Measurements from ENCODE around the gene CRYBA2.

Gene CRYBA2

DNA sequence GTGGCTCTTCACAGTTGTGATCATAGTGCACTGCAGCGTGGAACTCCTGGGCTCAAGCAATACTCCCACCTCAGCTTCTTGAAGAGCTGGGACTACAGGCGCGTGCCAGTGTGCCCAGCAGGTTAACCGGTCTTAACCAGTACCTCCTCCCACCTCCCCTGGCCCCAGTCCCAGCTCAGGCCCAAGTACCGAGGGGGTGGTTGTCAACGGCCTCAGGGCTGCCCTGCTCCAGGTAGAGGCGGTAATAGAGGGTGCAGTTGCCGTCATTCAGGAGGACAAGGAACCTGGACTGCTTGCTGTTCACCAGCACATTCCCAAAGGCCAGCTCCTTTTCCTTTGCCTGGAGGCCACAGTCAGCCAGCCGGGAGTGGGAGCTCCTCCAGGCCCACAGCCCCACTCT lies 28.4 kb upstream of the CRYBA2 start:
- Histone ChIP-seq H3K9me3 (ENCODE audit: insufficient read depth, low read depth, low read length) (no peaks in the 10 kb centered on the region), H3K4me3 (ENCODE audit: low read length) (no peak overlapping the region), H3K4me1 (ENCODE audit: insufficient read depth, low read length) (no peaks in the 10 kb centered on the region), H3K27ac (ENCODE audit: low read length) (no peak overlapping the region), H3K9ac (ENCODE audit: low read depth, low read length) (no peak overlapping the region), H3K36me3 (ENCODE audit: insufficient read depth, low read depth, low read length) (no peaks in the 10 kb centered on the region), H3K27me3 (ENCODE audit: insufficient read depth, low read length) (no peaks in the 10 kb centered on the region; the same call in 1 of the 2 replicates)

GRCh38 chr2:219020604-219021365 lies 27.6 kb upstream of the CRYBA2 start:
- no peaks in the 10 kb centered on the region for H3K9me3 ChIP-seq (ENCODE audit: insufficient read depth, low read depth, low read length)
- no peak overlapping the region for H3K4me3 ChIP-seq (ENCODE audit: low read length)
- no peaks in the 10 kb centered on the region; the same call in 1 of the 2 replicates for H3K27me3 ChIP-seq (ENCODE audit: insufficient read depth, low read length)
- H3K27ac ChIP-seq (ENCODE audit: low read length), result no peak overlapping the region
- no peaks in the 10 kb centered on the region for H3K4me1 ChIP-seq (ENCODE audit: insufficient read depth, low read length)
- no peak overlapping the region for H3K9ac ChIP-seq (ENCODE audit: low read depth, low read length)
- H3K36me3 ChIP-seq (ENCODE audit: insufficient read depth, low read depth, low read length), result no peaks in the 10 kb centered on the region

DNA sequence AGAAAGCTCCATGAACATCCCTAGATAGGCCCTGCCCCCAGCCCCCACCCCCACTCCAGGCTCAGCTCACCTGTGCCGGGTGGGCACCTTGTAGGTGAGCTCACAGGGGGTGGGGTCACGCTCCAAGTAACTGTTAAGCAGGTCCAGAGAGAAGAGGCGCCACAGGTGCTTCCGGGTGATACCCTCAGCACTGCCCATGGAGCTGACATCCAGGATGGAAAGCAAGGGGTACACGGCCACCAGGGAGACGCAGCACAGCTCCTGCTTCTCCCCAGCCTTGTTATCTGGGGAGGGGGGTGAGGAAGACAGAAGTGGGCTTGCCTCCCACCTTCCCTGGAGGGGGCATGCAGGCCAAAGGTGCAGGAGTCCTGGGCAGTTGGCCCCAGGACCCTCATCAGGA lies 26.2 kb upstream of the CRYBA2 start:
- Histone ChIP-seq H3K9ac (ENCODE audit: low read depth, low read length) (no peak overlapping the region), H3K27ac (ENCODE audit: low read length) (no peak overlapping the region), H3K4me1 (ENCODE audit: insufficient read depth, low read length) (no peaks in the 10 kb centered on the region), H3K27me3 (ENCODE audit: insufficient read depth, low read length) (peaks cover 10% of the 10 kb centered on the region; the same call in 1 of the 2 replicates), H3K36me3 (ENCODE audit: insufficient read depth, low read depth, low read length) (no peaks in the 10 kb centered on the region), H3K4me3 (ENCODE audit: low read length) (no peak overlapping the region), H3K9me3 (ENCODE audit: insufficient read depth, low read depth, low read length) (no peaks in the 10 kb centered on the region)

DNA sequence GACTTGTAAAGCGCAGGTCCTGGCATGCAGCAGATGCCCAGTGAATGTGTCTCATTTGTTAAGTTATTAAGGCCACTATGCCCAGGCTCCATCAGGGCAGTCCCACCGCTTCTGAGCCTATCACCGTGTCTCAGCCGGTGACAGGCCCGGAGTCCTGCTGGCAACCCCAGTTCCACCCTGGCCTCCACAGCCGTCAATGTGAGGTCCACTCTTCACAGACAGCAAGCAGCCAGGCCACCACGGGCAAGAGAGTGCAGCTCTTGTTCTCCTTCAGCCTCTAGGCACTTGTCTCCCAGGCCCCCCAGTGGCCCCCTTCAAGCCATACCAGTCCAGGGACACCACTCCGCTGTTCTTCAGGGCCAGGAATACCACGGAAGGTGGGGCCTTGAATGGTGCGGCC lies 25.5 kb upstream of the CRYBA2 start:
- H3K4me3 ChIP-seq (ENCODE audit: low read length), result no peak overlapping the region
- no peak overlapping the region for H3K9ac ChIP-seq (ENCODE audit: low read depth, low read length)
- H3K27me3 ChIP-seq (ENCODE audit: insufficient read depth, low read length), result peaks cover 18% of the 10 kb centered on the region; the same call in 1 of the 2 replicates
- no peaks in the 10 kb centered on the region for H3K4me1 ChIP-seq (ENCODE audit: insufficient read depth, low read length)
- H3K27ac ChIP-seq (ENCODE audit: low read length), result no peak overlapping the region
- no peaks in the 10 kb centered on the region for H3K36me3 ChIP-seq (ENCODE audit: insufficient read depth, low read depth, low read length)
- H3K9me3 ChIP-seq (ENCODE audit: insufficient read depth, low read depth, low read length), result no peaks in the 10 kb centered on the region

- Histone ChIP-seq H3K4me3 (ENCODE audit: low read length) (no peak overlapping the region), H3K9ac (ENCODE audit: low read depth, low read length) (no peak overlapping the region), H3K9me3 (ENCODE audit: insufficient read depth, low read depth, low read length) (no peaks in the 10 kb centered on the region), H3K36me3 (ENCODE audit: insufficient read depth, low read depth, low read length) (no peaks in the 10 kb centered on the region), H3K27me3 (ENCODE audit: insufficient read depth, low read length) (peaks cover 22% of the 10 kb centered on the region; the same call in 1 of the 2 replicates), H3K27ac (ENCODE audit: low read length) (no peak overlapping the region), H3K4me1 (ENCODE audit: insufficient read depth, low read length) (no peaks in the 10 kb centered on the region)
These were observed 25.1 kb upstream of the CRYBA2 start for GRCh38 chr2:219018286-219018685.

DNA sequence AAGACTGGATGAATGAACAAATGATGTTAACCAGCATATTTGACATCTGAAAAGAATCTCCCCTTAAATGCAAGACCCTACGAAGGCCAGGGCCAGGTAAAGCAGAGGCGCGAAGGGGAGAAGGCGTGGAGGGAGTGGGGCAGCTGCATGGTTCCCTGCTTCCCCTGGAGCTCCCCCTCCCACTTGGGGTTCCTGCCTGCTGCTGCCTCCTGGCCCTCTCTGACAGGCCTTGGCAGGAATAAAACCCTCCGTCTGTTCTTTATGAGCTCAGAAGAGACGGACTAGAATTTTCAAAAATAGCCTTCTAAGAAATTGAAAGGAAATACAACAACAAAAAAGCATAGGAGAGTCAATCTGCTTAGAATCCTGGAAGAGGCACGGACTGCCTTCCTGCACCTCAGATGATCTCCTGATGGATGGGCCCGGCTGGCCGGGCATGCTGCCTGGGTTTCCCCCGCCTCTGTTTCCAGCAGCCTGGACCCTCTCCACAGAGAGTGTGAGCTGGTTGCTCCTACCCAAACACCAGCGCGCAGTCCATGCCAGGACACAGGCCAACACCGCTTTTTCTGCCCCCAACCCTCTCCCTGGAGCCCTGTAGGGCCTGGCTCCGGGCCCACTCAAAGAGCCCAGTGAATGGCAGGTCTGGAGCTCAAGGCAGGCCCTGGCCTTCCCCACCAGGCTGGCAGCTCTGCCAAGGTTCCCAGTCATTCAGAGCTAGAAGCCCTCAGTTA lies 24.1 kb upstream of the CRYBA2 start:
- Histone ChIP-seq H3K9me3 (ENCODE audit: insufficient read depth, low read depth, low read length) (no peaks in the 10 kb centered on the region), H3K27me3 (ENCODE audit: insufficient read depth, low read length) (peaks cover 27% of the 10 kb centered on the region; the same call in 1 of the 2 replicates), H3K4me3 (ENCODE audit: low read length) (no peak overlapping the region), H3K36me3 (ENCODE audit: insufficient read depth, low read depth, low read length) (no peaks in the 10 kb centered on the region), H3K9ac (ENCODE audit: low read depth, low read length) (no peak overlapping the region), H3K27ac (ENCODE audit: low read length) (no peak overlapping the region), H3K4me1 (ENCODE audit: insufficient read depth, low read length) (no peaks in the 10 kb centered on the region)

DNA sequence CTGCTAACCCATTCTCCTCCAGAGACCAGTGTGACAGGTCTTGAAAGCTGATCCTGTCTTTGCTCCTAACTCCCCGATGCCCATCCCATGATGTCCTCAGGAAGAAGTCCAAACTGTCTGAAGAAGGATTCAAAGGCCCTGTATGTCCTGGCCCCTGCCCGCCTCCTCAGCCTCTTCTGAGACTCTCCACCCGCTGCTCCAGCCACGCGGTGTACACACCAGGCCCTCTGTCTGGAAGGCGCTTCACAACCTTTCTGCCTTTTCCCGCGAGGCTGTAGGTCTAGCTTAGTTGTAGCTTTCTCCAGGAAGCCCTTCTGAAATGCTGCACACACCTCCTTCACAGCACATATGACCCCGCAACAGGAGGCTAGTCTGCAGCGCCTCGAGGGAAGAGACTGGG lies 23.5 kb upstream of the CRYBA2 start:
- Histone ChIP-seq H3K4me1 (ENCODE audit: insufficient read depth, low read length) (no peaks in the 10 kb centered on the region), H3K9me3 (ENCODE audit: insufficient read depth, low read depth, low read length) (no peaks in the 10 kb centered on the region), H3K36me3 (ENCODE audit: insufficient read depth, low read depth, low read length) (no peaks in the 10 kb centered on the region), H3K9ac (ENCODE audit: low read depth, low read length) (no peak overlapping the region), H3K4me3 (ENCODE audit: low read length) (no peak overlapping the region), H3K27ac (ENCODE audit: low read length) (no peak overlapping the region), H3K27me3 (ENCODE audit: insufficient read depth, low read length) (peaks cover 28% of the 10 kb centered on the region; the same call in 1 of the 2 replicates)

DNA sequence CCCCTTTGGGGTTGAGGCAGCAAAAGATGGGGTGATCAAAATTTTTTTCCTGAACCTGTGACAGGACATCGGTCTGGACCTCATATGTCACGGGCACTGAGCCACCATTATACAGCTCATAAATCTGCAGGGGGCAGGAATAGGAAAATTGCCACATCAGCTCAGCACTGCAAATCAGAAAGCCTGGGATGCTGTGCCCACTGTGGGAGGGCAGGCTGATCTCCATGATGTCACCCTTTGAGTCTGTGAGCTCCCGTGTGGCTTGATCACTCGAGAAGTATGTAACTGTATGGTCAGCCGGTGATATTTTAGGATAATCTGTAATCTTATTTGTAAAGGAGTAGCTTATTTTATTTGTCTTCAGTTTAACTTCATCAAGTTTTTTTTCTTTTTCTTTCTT lies 17.7 kb upstream of the CRYBA2 start:
- no peak overlapping the region for H3K4me3 ChIP-seq (ENCODE audit: low read length)

DNA sequence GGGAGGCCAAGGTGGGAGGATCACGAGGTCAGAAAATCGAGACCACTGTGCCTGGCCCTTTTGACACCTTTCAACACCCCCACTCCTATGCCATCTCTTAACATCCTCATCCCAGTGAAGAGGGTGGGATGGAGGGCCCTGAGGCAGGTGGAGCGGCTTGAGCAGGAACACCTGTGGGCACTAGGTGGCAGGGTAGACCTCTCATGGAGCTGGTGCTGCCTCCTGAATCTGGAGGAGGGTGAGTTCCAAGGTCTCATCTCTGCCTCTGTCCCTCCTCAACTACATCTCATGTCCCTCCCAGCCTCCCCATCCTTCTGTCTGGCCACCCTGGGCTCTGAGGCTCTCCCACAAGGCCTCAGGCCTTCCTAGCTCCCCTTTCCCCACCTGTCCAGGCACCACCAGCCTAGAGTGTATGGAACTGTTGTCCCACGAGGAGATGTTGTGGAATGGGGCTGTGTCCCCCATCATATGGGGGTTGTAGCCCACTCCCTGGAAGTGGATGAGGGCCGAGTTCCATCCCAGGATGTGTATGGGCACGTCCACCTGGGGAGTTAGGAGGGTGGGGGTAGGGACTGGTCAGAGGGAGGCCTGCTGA lies 17.0 kb upstream of the CRYBA2 start:
- Histone ChIP-seq H3K4me3 (ENCODE audit: low read length) (no peak overlapping the region), H3K4me1 (ENCODE audit: insufficient read depth, low read length) (no peaks in the 10 kb centered on the region), H3K9me3 (ENCODE audit: insufficient read depth, low read depth, low read length) (no peaks in the 10 kb centered on the region), H3K9ac (ENCODE audit: low read depth, low read length) (no peak overlapping the region), H3K27ac (ENCODE audit: low read length) (no peak overlapping the region), H3K27me3 (ENCODE audit: insufficient read depth, low read length) (peaks cover 63% of the 10 kb centered on the region), H3K36me3 (ENCODE audit: insufficient read depth, low read depth, low read length) (no peaks in the 10 kb centered on the region)

More for the DNA sequence above, 17.7 kb upstream of the CRYBA2 start:
- Histone ChIP-seq H3K4me1 (ENCODE audit: insufficient read depth, low read length) (no peaks in the 10 kb centered on the region), H3K27me3 (ENCODE audit: insufficient read depth, low read length) (peaks cover 60% of the 10 kb centered on the region), H3K9ac (ENCODE audit: low read depth, low read length) (no peak overlapping the region), H3K36me3 (ENCODE audit: insufficient read depth, low read depth, low read length) (no peaks in the 10 kb centered on the region), H3K27ac (ENCODE audit: low read length) (no peak overlapping the region), H3K9me3 (ENCODE audit: insufficient read depth, low read depth, low read length) (no peaks in the 10 kb centered on the region)

DNA sequence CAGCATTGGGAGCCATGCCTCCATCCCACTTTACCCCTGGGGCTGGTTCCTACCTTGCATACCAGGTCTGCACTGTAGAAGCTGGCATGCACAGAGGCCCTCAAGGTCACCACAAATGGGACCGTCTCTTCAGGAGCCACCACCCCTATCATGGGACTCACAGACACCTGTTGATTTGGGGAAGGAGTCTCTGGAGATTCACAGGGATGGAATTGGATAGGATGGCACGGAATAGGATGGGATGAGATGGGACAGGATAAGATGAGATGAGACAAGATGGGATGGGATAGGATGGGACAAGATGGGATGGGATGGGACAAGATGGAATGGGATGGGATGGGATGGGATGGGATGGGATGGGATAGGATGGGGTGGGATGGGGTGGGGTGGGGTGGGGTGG lies 16.1 kb upstream of the CRYBA2 start:
- no peaks in the 10 kb centered on the region for H3K4me1 ChIP-seq (ENCODE audit: insufficient read depth, low read length)
- no peak overlapping the region for H3K4me3 ChIP-seq (ENCODE audit: low read length)
- H3K27me3 ChIP-seq (ENCODE audit: insufficient read depth, low read length), result peaks cover 64% of the 10 kb centered on the region

GRCh38 chr2:219003979-219004378 lies 10.8 kb upstream of the CRYBA2 start:
- Histone ChIP-seq H3K9ac (ENCODE audit: low read depth, low read length) (no peak overlapping the region), H3K27ac (ENCODE audit: low read length) (no peak overlapping the region), H3K4me1 (ENCODE audit: insufficient read depth, low read length) (peaks cover 7% of the 10 kb centered on the region; the same call in 1 of the 2 replicates), H3K27me3 (ENCODE audit: insufficient read depth, low read length) (peaks cover 94% of the 10 kb centered on the region), H3K9me3 (ENCODE audit: insufficient read depth, low read depth, low read length) (no peaks in the 10 kb centered on the region; the same call in 1 of the 2 replicates), H3K36me3 (ENCODE audit: insufficient read depth, low read depth, low read length) (no peaks in the 10 kb centered on the region), H3K4me3 (ENCODE audit: low read length) (no peak overlapping the region)

More for the DNA sequence above, 16.1 kb upstream of the CRYBA2 start:
- no peaks in the 10 kb centered on the region for H3K36me3 ChIP-seq (ENCODE audit: insufficient read depth, low read depth, low read length)
- no peaks in the 10 kb centered on the region for H3K9me3 ChIP-seq (ENCODE audit: insufficient read depth, low read depth, low read length)
- H3K9ac ChIP-seq (ENCODE audit: low read depth, low read length), result no peak overlapping the region
- no peak overlapping the region for H3K27ac ChIP-seq (ENCODE audit: low read length)
